ENCODE results near the gene LIN28B. TPM values are rescaled to one million over a fixed set of nuclear protein-coding genes. Genes with fewer than 3 reads are reported as not detected.

Gene LIN28B
- total and polyA plus RNA-seq, 2 experiments from 2014 or later: 35.3 to 96.4 TPM

DNA sequence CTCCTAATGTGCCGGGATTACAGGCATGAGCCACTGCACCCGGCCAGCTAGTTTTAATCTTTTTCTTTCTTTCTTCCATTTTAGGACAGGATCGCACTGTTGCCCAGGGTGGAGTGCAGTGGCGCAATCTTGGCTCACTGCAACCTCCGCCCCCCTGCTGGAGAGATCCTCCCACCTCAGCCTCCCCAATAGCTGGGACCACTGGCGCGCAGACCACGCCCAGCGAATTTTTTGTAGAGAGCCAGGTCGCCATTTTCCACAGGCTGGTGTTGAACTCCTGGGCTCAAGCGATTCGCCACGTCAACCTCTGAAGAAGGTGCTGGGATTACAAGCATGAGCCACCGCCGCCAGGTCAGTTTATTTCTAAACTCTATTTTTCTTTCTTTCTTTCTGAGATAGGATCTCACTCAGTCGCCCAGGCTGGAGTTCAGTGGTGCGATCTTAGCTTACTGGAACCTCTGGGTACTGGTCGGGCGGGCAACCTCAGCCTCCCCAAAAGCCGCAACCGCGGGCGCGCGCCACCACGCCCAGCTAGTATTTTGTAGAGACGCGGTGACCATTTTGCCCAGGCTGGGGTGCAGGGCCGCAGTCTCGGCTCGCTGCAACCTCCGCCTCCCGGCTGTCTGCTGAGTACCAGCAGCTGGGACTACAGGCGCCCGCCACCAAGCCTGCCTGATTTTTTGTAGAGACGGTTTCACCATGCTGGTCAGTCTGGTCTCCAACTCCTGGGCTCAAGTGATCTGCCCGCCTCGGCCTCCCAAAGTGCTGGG lies 20.0 kb upstream of the LIN28B start:
- no peak for ATAC-seq
- Histone ChIP-seq H3K9me2 (ENCODE audit: insufficient read depth) (no peaks in the 10 kb centered on the region), H3K4me1 (ENCODE audit: insufficient read depth) (no peaks in the 10 kb centered on the region), H2AFZ (no peak overlapping the region), H3K36me3 (ENCODE audit: insufficient read depth) (no peaks in the 10 kb centered on the region), H3F3A (replicated peaks; ENCODE audit: low read depth) (no peaks in the 10 kb centered on the region), H3K27ac (ENCODE audit: low read depth) (no peak overlapping the region), H3K79me2 (replicated peaks; ENCODE audit: insufficient read depth) (peaks cover under 1% of the 10 kb centered on the region), H3K27me3 (ENCODE audit: insufficient read depth) (no peaks in the 10 kb centered on the region), H3K4me3 (no peak overlapping the region), H4K20me1 (replicated peaks; ENCODE audit: insufficient read depth) (no peaks in the 10 kb centered on the region), H3K4me2 (no peak overlapping the region)
- no peak for DNase-seq (ENCODE audit: low spot score)
- Mint-ChIP-seq H3K27me3 (ENCODE audit: insufficient read depth, low read depth, poor library complexity) (peaks cover 11% of the 10 kb centered on the region), H3K4me1 (peaks cover 12% of the 10 kb centered on the region), H3K9me3 (no peaks in the 10 kb centered on the region), H3K4me3 (no peak overlapping the region), H3K27ac (no peak overlapping the region), H3K36me3 (ENCODE audit: low read depth) (peaks cover 15% of the 10 kb centered on the region)
- TF ChIP-seq ZNF462 (CRISPR knock-in tag; IDR thresholded peaks at IDR 0.05) (no peak), CREB1 (CRISPR knock-in tag; IDR thresholded peaks at IDR 0.05; ENCODE audit: low read depth) (no peak), ETS1 (IDR thresholded peaks at IDR 0.05) (no peak), JUNB (IDR thresholded peaks at IDR 0.05; ENCODE audit: unreplicated experiment) (no peak), EZH2 (IDR thresholded peaks at IDR 0.05; ENCODE audit: low read depth, unreplicated experiment) (no peak), ZNF114 (CRISPR knock-in tag; IDR thresholded peaks at IDR 0.05) (no peak), REST (IDR thresholded peaks at IDR 0.05; ENCODE audit: unreplicated experiment) (no peak), EZH2phosphoT487 (IDR thresholded peaks at IDR 0.05; ENCODE audit: unreplicated experiment) (no peak), CTCF (conservative IDR thresholded peaks at IDR 0.05; ENCODE audit: low read depth in 2 of 2) (no peak), ZNF331 (CRISPR knock-in tag; IDR thresholded peaks at IDR 0.05; ENCODE audit: low read depth) (no peak)
